GM10248 (cell line): ENCODE measurements around the gene PARVB.

Source experiments
- CTCF ChIA-PET: fragments of 300-600 bp; sonication (Branson Sonifier 250); formaldehyde crosslinking; extraction: SDS; loops from one replicate; lab custom pipeline; 2021; ENCODE audit warnings: antibody characterized with exemption; lab: Yijun Ruan, JAX
- POLR2A ChIA-PET: fragments of 350-650 bp; sonication (Branson Sonifier 250); formaldehyde crosslinking; extraction: SDS; loops from one replicate; lab custom pipeline; 2020; ENCODE audit warnings: antibody characterized with exemption; lab: Yijun Ruan, JAX
- DNase-seq: peaks from one replicate; pipeline ENCODE4 v3.0.0; 2012; ENCODE audit errors: extremely low spot score
- CTCF ChIP-seq: IDR thresholded peaks from 2 replicates; pipeline ENCODE4 v1.5.1; 2012; ENCODE audit warnings: mild to moderate bottlenecking, low read depth; ENCODE audit errors: extremely low read depth, missing control alignments, control extremely low read depth

Gene PARVB

DNA sequence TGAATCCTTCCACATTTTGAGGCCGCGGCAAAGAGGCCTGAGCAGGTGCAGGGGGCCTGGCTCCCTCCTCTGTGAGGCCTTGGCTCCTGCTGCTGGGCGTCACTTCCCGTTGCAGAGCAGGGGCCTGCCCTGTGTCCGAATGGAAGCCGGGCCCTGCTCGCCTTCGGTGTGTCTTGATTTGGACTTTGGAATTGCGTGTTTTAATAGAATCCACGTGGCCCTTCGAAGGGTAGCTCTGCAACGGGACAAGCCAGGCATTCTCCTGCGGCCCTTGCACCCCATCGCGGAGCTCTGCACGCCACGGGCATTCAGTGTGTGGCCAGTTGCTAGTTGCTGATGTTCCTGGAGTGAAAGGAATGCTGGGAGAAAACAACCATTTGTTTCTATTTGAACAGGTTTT lies 43.1 kb upstream of the PARVB start:
- TF ChIP-seq CTCF: no peak
- POLR2A ChIA-PET: no interaction called here
- CTCF ChIA-PET: interaction anchor here (4.8 kb wide), 1 partner anchor 12 kb away, joined by 36 read pairs; no protein-coding TSS in a partner anchor
- DNase-seq: no peak

GRCh38 chr22:43983808-43984207 lies 40.3 kb upstream of the PARVB start:
- no peak for TF ChIP-seq CTCF
- POLR2A ChIA-PET: no interaction called here
- CTCF ChIA-PET: interaction anchor here (1.0 to 4.8 kb wide), 2 partner anchors 9 to 102 kb away, joined by 3 to 36 read pairs; no protein-coding TSS in a partner anchor
- no peak for DNase-seq

- POLR2A ChIA-PET: interaction anchor here (0.7 kb wide), 1 partner anchor 1381 kb away, joined by 3 read pairs; no protein-coding TSS in a partner anchor
- no peak for DNase-seq
- TF ChIP-seq CTCF: no peak
- CTCF ChIA-PET: interaction anchor here (1.4 to 1.6 kb wide), 2 partner anchors 8 to 640 kb away, joined by 3 to 5 read pairs; no protein-coding TSS in a partner anchor
Measured at GRCh38 chr22:43985532-43985931, 38.6 kb upstream of the PARVB start.

DNA sequence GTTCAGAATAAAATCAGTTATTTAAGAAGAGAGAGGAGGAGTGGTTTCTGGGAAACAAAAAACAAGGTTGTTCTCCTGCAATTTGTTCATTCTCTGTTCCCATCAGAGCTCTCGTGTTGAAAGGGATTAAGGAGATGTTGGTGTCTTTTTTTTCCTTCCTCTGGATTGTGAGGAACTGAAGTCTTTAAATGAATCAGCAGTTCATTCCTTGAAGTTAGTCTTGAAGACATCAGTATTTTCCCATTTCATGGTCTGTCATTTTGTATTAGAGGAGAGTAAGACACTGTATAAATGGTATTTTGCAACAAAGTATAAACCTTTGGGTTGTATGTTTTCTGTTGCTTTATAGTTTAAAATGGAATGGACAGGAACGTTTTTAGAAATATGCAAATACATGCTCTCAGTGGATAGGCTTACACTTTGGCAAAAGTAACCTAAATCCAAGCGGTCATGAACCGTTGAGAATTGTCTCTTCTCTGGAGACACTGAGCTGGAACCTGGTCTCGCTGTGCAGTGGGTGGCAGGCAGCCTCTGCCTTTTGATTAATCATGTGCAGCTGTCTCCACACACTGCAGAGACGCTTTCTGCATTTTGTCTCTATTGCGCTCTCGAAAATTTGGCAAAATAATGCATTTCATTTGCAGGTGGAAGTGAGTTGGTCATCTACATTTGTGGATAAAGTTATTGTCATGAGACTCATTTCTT lies 35.8 kb upstream of the PARVB start:
- DNase-seq: no peak
- ChIA-PET POLR2A (interaction anchor here (0.6 kb wide), 1 partner anchor 36 kb away, joined by 4 read pairs; the partner anchor contains the start of gene PARVB), CTCF (interaction anchor here (4.7 kb wide), 1 partner anchor 97 kb away, joined by 33 read pairs; no protein-coding TSS in a partner anchor)
- no peak for TF ChIP-seq CTCF

- POLR2A ChIA-PET: no interaction called here
- no peak for TF ChIP-seq CTCF
- DNase-seq: no peak
- CTCF ChIA-PET: interaction anchor here (1.7 to 4.7 kb wide), 2 partner anchors 43 to 97 kb away, joined by 4 to 33 read pairs; no protein-coding TSS in a partner anchor
Measured at GRCh38 chr22:43988960-43989359, 35.1 kb upstream of the PARVB start.

- POLR2A ChIA-PET: interaction anchor here (1.0 kb wide), 1 partner anchor 36 kb away, joined by 3 read pairs; no protein-coding TSS in a partner anchor
- TF ChIP-seq CTCF: no peak
- CTCF ChIA-PET: interaction anchor here (1.1 to 4.7 kb wide), 3 partner anchors 32 to 96 kb away, joined by 3 to 33 read pairs (median 4); no protein-coding TSS in a partner anchor
- no peak for DNase-seq
Measured at GRCh38 chr22:43990044-43990443, 34.1 kb upstream of the PARVB start.
